Astrocyte of the spinal cord (primary cell): ENCODE measurements around the gene RELCH.

Experiments
- DNase-seq: peaks from one replicate; pipeline ENCODE4 v3.0.0; 2011; ENCODE audit warnings: low read depth, low spot score
- H3K4me3 ChIP-seq: 2 replicates; pipeline ENCODE4 v1.5.1; 2011; ENCODE audit warnings: low read depth, mild to moderate bottlenecking, low read length, moderate library complexity
- CTCF ChIP-seq: IDR thresholded peaks from 2 replicates; pipeline ENCODE4 v1.5.1; 2012; ENCODE audit warnings: low read depth, mild to moderate bottlenecking, low read length, inconsistent platforms
- in situ Hi-C: cut with HindIII; loops from 2 replicates; pipeline ENCODE4 v1.10.0; 2017; ENCODE audit warnings: low sequenced_read_pairs

The RELCH gene

GRCh38 chr18:62346333-62347088 is 159.5 kb downstream of the RELCH start:
- DNase-seq: no peak
- in situ Hi-C loops: no loop called here

GRCh38 chr18:62347089-62347506 is 160.0 kb downstream of the RELCH start:
- TF ChIP-seq CTCF: no peak
- no peak for DNase-seq
- no peak overlapping the region for H3K4me3 ChIP-seq
- in situ Hi-C loops: no loop called here

More at GRCh38 chr18:62346333-62347088, 159.5 kb downstream of the RELCH start:
- no peak overlapping the region for H3K4me3 ChIP-seq
- TF ChIP-seq CTCF: no peak

GRCh38 chr18:62348474-62348873 is 161.4 kb downstream of the RELCH start:
- DNase-seq: no peak
- H3K4me3 ChIP-seq: no peak overlapping the region
- TF ChIP-seq CTCF: no peak
- in situ Hi-C loops: no loop called here

- no peak for DNase-seq
- no peak overlapping the region for H3K4me3 ChIP-seq
- TF ChIP-seq CTCF: no peak
- in situ Hi-C loops: no loop called here
Measured at GRCh38 chr18:62353170-62353569, 166.1 kb downstream of the RELCH start.

GRCh38 chr18:62354151-62354550 is 167.1 kb downstream of the RELCH start:
- H3K4me3 ChIP-seq: no peak overlapping the region
- in situ Hi-C loops: no loop called here

GRCh38 chr18:62357079-62357719 is 170.1 kb downstream of the RELCH start:
- no peak for DNase-seq
- in situ Hi-C loops: no loop called here
- H3K4me3 ChIP-seq: no peak overlapping the region
- no peak for TF ChIP-seq CTCF

More at GRCh38 chr18:62354151-62354550, 167.1 kb downstream of the RELCH start:
- no peak for TF ChIP-seq CTCF
- no peak for DNase-seq
